Brain microvascular endothelial cell (primary cell): ENCODE results near the gene SRSF9.

ENCODE experiments used
- DNase-seq: peaks from one replicate; pipeline ENCODE4 v3.0.0-alpha.2; 2020
- H3K27ac ChIP-seq: fragments of 250-450 bp; sonication (Bioruptor Pico); 2 replicates; pipeline ENCODE4 v1.5.1; 2020; ENCODE audit warnings: mild to moderate bottlenecking, moderate library complexity
- H3K27me3 ChIP-seq: fragments of 250-450 bp; sonication (Bioruptor Pico); replicated peaks from 2 replicates; pipeline ENCODE4 v1.5.1; 2020; ENCODE audit warnings: mild to moderate bottlenecking
- H3K36me3 ChIP-seq: fragments of 250-450 bp; sonication (Bioruptor Pico); replicated peaks from 2 replicates; pipeline ENCODE4 v1.5.1; 2020; ENCODE audit warnings: mild to moderate bottlenecking
- H3K4me3 ChIP-seq: 2 replicates; pipeline ENCODE4 v1.5.1; 2011; ENCODE audit warnings: low read depth, mild to moderate bottlenecking, control low read depth, low read length, moderate library complexity
- CTCF ChIP-seq: IDR thresholded peaks from 2 replicates; pipeline ENCODE4 v1.5.1; 2011; ENCODE audit warnings: low read depth, mild to moderate bottlenecking, moderate library complexity, low read length, control low read depth, inconsistent platforms; ENCODE audit errors: missing control alignments
- in situ Hi-C: cut with HindIII; loops from 2 replicates; pipeline ENCODE4 v1.10.0; 2017; ENCODE audit warnings: low sequenced_read_pairs, low pct_ligation_motif_present

SRSF9 gene

GRCh38 chr12:120439646-120440247 lies 29.8 kb downstream of the SRSF9 start:
- TF ChIP-seq CTCF: peak; percentile 71
- H3K4me3 ChIP-seq: no peak overlapping the region

GRCh38 chr12:120438495-120439198 lies 30.9 kb downstream of the SRSF9 start:
- no peak for DNase-seq
- Histone ChIP-seq H3K27ac (no peak overlapping the region), H3K27me3 (no peaks in the 10 kb centered on the region), H3K4me3 (peak overlapping the region; percentile 92), H3K36me3 (peaks cover 14% of the 10 kb centered on the region)
- in situ Hi-C loops: no loop called here
- no peak for TF ChIP-seq CTCF

More at GRCh38 chr12:120439646-120440247, 29.8 kb downstream of the SRSF9 start:
- Histone ChIP-seq H3K27me3 (no peaks in the 10 kb centered on the region), H3K36me3 (peaks cover 19% of the 10 kb centered on the region), H3K27ac (no peak overlapping the region)
- peak; percentile 53 for DNase-seq
- in situ Hi-C loops: no loop called here

GRCh38 chr12:120437735-120438494 lies 31.6 kb downstream of the SRSF9 start, which contains the start of gene COX6A1:
Gene COX6A1, plus strand, starts transcription at chr12:120438113. Its CDS starts 14 bp downstream, at chr12:120438127.
- in situ Hi-C loops: no loop called here

GRCh38 chr12:120432772-120433525 lies 36.6 kb downstream of the SRSF9 start:
- Histone ChIP-seq H3K27me3 (no peaks in the 10 kb centered on the region), H3K27ac (no peak overlapping the region), H3K4me3 (no peak overlapping the region), H3K36me3 (no peaks in the 10 kb centered on the region)
- in situ Hi-C loops: no loop called here
- no peak for DNase-seq
- TF ChIP-seq CTCF: no peak

More at GRCh38 chr12:120437735-120438494, 31.6 kb downstream of the SRSF9 start, which contains the start of gene COX6A1:
- Histone ChIP-seq H3K27ac (peak within 1 kb of the TSS; percentile 43), H3K4me3 (peak within 1 kb of the TSS; percentile 92), H3K36me3 (peaks cover 14% of the 10 kb centered on the region), H3K27me3 (no peaks in the 10 kb centered on the region)
- DNase-seq: peak; percentile 97
- peak; percentile 5 for TF ChIP-seq CTCF

- no peak for TF ChIP-seq CTCF
- Histone ChIP-seq H3K27me3 (no peaks in the 10 kb centered on the region), H3K27ac (no peak overlapping the region), H3K4me3 (no peak overlapping the region), H3K36me3 (no peaks in the 10 kb centered on the region)
- no peak for DNase-seq
- in situ Hi-C loops: no loop called here
Measured at GRCh38 chr12:120429368-120429767, 40.2 kb downstream of the SRSF9 start.
